ENCODE results near the gene FPGS. TPM values are rescaled to one million over a fixed set of nuclear protein-coding genes. Genes with fewer than 3 reads are reported as not detected.
"Not testable (repeated sequence)": the region's sequence is repeated elsewhere in the genome, so short reads cannot be mapped to it uniquely, and the experiment has no call there.

Gene FPGS
- total RNA-seq (2014; rRNA removed; shearing (Covaris generic)): 164 and 188 TPM in 2 replicates

- peak; percentile 85 for DNase-seq (ENCODE audit: low spot score)
These were observed at the start of gene FPGS for GRCh38 chr9:127802576-127803443. TSS of gene FPGS (plus strand) at chr9:127802882. CDS start at chr9:127802925, 43 bp downstream.

GRCh38 chr9:127753148-127753547, 49.5 kb upstream of the FPGS start:
- no peak for DNase-seq (ENCODE audit: low spot score)
- in situ Hi-C loops (cut with HindIII; ENCODE audit: low sequenced_read_pairs): loop anchor here (25.0 kb wide), 1 partner anchor 184 kb away; the partner anchor contains the start of genes DPM2 and PIP5KL1

More at GRCh38 chr9:127802576-127803443, at the start of gene FPGS:
- in situ Hi-C loops (cut with HindIII; ENCODE audit: low sequenced_read_pairs): no loop called here

GRCh38 chr9:127753622-127754021, 49.1 kb upstream of the FPGS start:
- in situ Hi-C loops (cut with HindIII; ENCODE audit: low sequenced_read_pairs): loop anchor here (25.0 kb wide), 1 partner anchor 184 kb away; the partner anchor contains the start of genes DPM2 and PIP5KL1
- DNase-seq (ENCODE audit: low spot score): no peak

GRCh38 chr9:127754099-127755060, 48.3 kb upstream of the FPGS start:
- in situ Hi-C loops (cut with HindIII; ENCODE audit: low sequenced_read_pairs): loop anchor here (25.0 kb wide), 1 partner anchor 183 kb away; the partner anchor contains the start of genes DPM2 and PIP5KL1
- peak; percentile 89 for DNase-seq (ENCODE audit: low spot score)

GRCh38 chr9:127755061-127756060, 47.3 kb upstream of the FPGS start:
- in situ Hi-C loops (cut with HindIII; ENCODE audit: low sequenced_read_pairs): loop anchor here (25.0 kb wide), 1 partner anchor 182 kb away; the partner anchor contains the start of genes DPM2 and PIP5KL1
- peak; percentile 71 for DNase-seq (ENCODE audit: low spot score)

GRCh38 chr9:127756233-127756632, 46.4 kb upstream of the FPGS start:
- in situ Hi-C loops (cut with HindIII; ENCODE audit: low sequenced_read_pairs): loop anchor here (25.0 kb wide), 1 partner anchor 181 kb away; the partner anchor contains the start of genes DPM2 and PIP5KL1
- DNase-seq (ENCODE audit: low spot score): no peak

GRCh38 chr9:127756776-127757175, 45.9 kb upstream of the FPGS start:
- in situ Hi-C loops (cut with HindIII; ENCODE audit: low sequenced_read_pairs): loop anchor here (25.0 kb wide), 1 partner anchor 181 kb away; the partner anchor contains the start of genes DPM2 and PIP5KL1
- not testable (repeated sequence) for DNase-seq (ENCODE audit: low spot score)

GRCh38 chr9:127758843-127759242, 43.8 kb upstream of the FPGS start:
- in situ Hi-C loops (cut with HindIII; ENCODE audit: low sequenced_read_pairs): loop anchor here (25.0 kb wide), 1 partner anchor 178 kb away; the partner anchor contains the start of genes DPM2 and PIP5KL1
- no peak for DNase-seq (ENCODE audit: low spot score)

GRCh38 chr9:127761061-127761460, 41.6 kb upstream of the FPGS start:
- in situ Hi-C loops (cut with HindIII; ENCODE audit: low sequenced_read_pairs): loop anchor here (25.0 kb wide), 1 partner anchor 176 kb away; the partner anchor contains the start of genes DPM2 and PIP5KL1
- no peak for DNase-seq (ENCODE audit: low spot score)

- DNase-seq (ENCODE audit: low spot score): no peak
- in situ Hi-C loops (cut with HindIII; ENCODE audit: low sequenced_read_pairs): loop anchor here (25.0 kb wide), 1 partner anchor 176 kb away; the partner anchor contains the start of genes DPM2 and PIP5KL1
These were observed 41.2 kb upstream of the FPGS start for GRCh38 chr9:127761491-127761956.

- in situ Hi-C loops (cut with HindIII; ENCODE audit: low sequenced_read_pairs): loop anchor here (25.0 kb wide), 1 partner anchor 175 kb away; the partner anchor contains the start of genes DPM2 and PIP5KL1
- DNase-seq (ENCODE audit: low spot score): no peak
These were observed 40.5 kb upstream of the FPGS start for GRCh38 chr9:127762111-127762676.

- in situ Hi-C loops (cut with HindIII; ENCODE audit: low sequenced_read_pairs): loop anchor here (25.0 kb wide), 1 partner anchor 173 kb away; the partner anchor contains the start of genes DPM2 and PIP5KL1
- peak; percentile 32 for DNase-seq (ENCODE audit: low spot score)
These were observed 38.7 kb upstream of the FPGS start for GRCh38 chr9:127763918-127764384.

- in situ Hi-C loops (cut with HindIII; ENCODE audit: low sequenced_read_pairs): loop anchor here (25.0 kb wide), 1 partner anchor 172 kb away; the partner anchor contains the start of genes DPM2 and PIP5KL1
- DNase-seq (ENCODE audit: low spot score): no peak
These were observed 37.3 kb upstream of the FPGS start for GRCh38 chr9:127765418-127765817.

- DNase-seq (ENCODE audit: low spot score): no peak
- in situ Hi-C loops (cut with HindIII; ENCODE audit: low sequenced_read_pairs): loop anchor here (25.0 kb wide), 1 partner anchor 170 kb away; the partner anchor contains the start of genes DPM2 and PIP5KL1
These were observed 35.3 kb upstream of the FPGS start for GRCh38 chr9:127767410-127767809.

GRCh38 chr9:127767909-127768331, 34.8 kb upstream of the FPGS start:
- in situ Hi-C loops (cut with HindIII; ENCODE audit: low sequenced_read_pairs): loop anchor here (25.0 kb wide), 1 partner anchor 169 kb away; the partner anchor contains the start of genes DPM2 and PIP5KL1
- DNase-seq (ENCODE audit: low spot score): no peak

GRCh38 chr9:127768698-127769097, 34.0 kb upstream of the FPGS start:
- no peak for DNase-seq (ENCODE audit: low spot score)
- in situ Hi-C loops (cut with HindIII; ENCODE audit: low sequenced_read_pairs): loop anchor here (25.0 kb wide), 1 partner anchor 169 kb away; the partner anchor contains the start of genes DPM2 and PIP5KL1

Measured in G401 (cell line).